Tibial nerve (tissue), 4 donors: Measurements from ENCODE around the gene SDF2L1. TPM values are rescaled to one million over a fixed set of nuclear protein-coding genes. Genes with fewer than 3 reads are reported as not detected.

Experiments used
- DNase-seq, 2 donors: peaks; one replicate each; pipeline ENCODE4 v3.0.0-alpha.2; 2019; ENCODE audit warnings: low spot score in 2 of 2
- H3K27ac ChIP-seq, 4 donors: fragments of 200-600 bp; sonication (generic) in 3 of 4; one replicate each; pipeline ENCODE4 v1.5.1; 2017 to 2019; ENCODE audit warnings: mild to moderate bottlenecking in 1 of 4
- H3K27me3 ChIP-seq, 2 donors: fragments of 200-600 bp; sonication (generic) in 1 of 2; one replicate each; pipeline versions ENCODE4 v1.5.1 to v1.6.0; 2017 to 2019
- H3K36me3 ChIP-seq, 3 donors: fragments of 200-600 bp; sonication (generic); one replicate each; pipeline ENCODE4 v1.5.1; 2018 to 2019
- H3K4me1 ChIP-seq, 4 donors: fragments of 200-600 bp; sonication (generic) in 3 of 4; one replicate each; pipeline ENCODE4 v1.5.1; 2017 to 2019
- H3K4me3 ChIP-seq, 4 donors: fragments of 200-600 bp; sonication (generic) in 3 of 4; one replicate each; pipeline ENCODE4 v1.5.1; 2017 to 2019; ENCODE audit warnings: mild to moderate bottlenecking in 1 of 4, moderate library complexity in 1 of 4
- H3K9me3 ChIP-seq, 4 donors: fragments of 200-600 bp; sonication (generic) in 3 of 4; one replicate each; pipeline ENCODE4 v1.5.1; 2017 to 2019
- EP300 ChIP-seq, 2 donors: sonication (generic); formaldehyde crosslinking; IDR thresholded peaks; one replicate each; pipeline ENCODE4 v1.6.1; 2017; ENCODE audit warnings: antibody characterized with exemption in 2 of 2, mild to moderate bottlenecking in 1 of 2
- POLR2A ChIP-seq, 2 donors: fragments of 450-650 bp; IDR thresholded peaks; one replicate each; pipeline ENCODE4 v1.6.1; 2017; ENCODE audit warnings: antibody characterized with exemption in 2 of 2, mild to moderate bottlenecking in 2 of 2, moderate library complexity in 2 of 2
- WGBS, 2 donors: methylation state at CpG; one replicate each; pipeline ENCODE4 v1.1.5; 2018; 5-methylcytosine and 5-hydroxymethylcytosine counted together
- total RNA-seq, 4 donors: library from RNA; depleted of rRNA; stranded (reverse); fragments of >200 nt; gene quantifications; one replicate each; pipeline ENCODE4 v1.1.0, GENCODE V29; 2016
- TF ChIP-seq, protein P1 (sequence below), 5 experiments: fragments of 200-600 bp in 3 of 5; fragments of 450-650 bp in 2 of 5; sonication (generic) in 3 of 5; IDR thresholded peaks; one replicate each; pipeline ENCODE4 v1.5.1; 2016 to 2019; ENCODE audit warnings: antibody characterized with exemption in 5 of 5, mild to moderate bottlenecking in 3 of 5, moderate library complexity in 2 of 5

The SDF2L1 gene
- total RNA-seq, 4 donors from 2014 or later, result 11.4 to 62.7 (median 31.5) TPM

DNA sequence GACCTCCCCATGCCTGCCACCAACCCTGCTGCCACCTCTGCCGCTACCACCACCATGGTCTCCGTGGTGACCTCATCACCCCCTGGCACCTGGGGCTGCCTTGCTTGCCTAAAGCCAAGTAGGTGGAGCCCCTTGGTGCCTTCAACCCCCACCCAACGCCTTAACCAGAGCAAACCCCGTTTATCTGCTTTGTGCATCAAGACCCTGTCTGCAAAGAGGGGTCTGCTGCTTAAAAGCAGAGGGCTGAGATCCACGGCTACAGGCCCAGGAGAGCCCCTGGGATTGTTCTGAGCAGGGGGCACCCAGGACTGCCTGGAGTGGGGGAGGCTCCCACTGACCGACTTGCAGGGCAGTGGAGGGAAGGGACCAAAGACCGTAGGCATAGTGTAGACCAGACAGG is 18.8 kb downstream of the SDF2L1 start:
- no peak for DNase-seq
- 78 to 83% methylated on average over 6 to 7 of the region's 7 CpGs for WGBS, 2 donors
- Histone ChIP-seq H3K36me3 (no peaks in the 10 kb centered on the region), H3K4me3 (no peak overlapping the region), H3K9me3 (no peaks in the 10 kb centered on the region), H3K27ac (no peak overlapping the region), H3K4me1 (peaks cover 0 to 21% (median 3%) of the 10 kb centered on the region in 4 donors), H3K27me3 (peaks cover 0 to 18% of the 10 kb centered on the region in 2 donors)
- no peak for TF ChIP-seq POLR2A (IDR thresholded peaks at IDR 0.05)
- TF ChIP-seq, protein P1, sequence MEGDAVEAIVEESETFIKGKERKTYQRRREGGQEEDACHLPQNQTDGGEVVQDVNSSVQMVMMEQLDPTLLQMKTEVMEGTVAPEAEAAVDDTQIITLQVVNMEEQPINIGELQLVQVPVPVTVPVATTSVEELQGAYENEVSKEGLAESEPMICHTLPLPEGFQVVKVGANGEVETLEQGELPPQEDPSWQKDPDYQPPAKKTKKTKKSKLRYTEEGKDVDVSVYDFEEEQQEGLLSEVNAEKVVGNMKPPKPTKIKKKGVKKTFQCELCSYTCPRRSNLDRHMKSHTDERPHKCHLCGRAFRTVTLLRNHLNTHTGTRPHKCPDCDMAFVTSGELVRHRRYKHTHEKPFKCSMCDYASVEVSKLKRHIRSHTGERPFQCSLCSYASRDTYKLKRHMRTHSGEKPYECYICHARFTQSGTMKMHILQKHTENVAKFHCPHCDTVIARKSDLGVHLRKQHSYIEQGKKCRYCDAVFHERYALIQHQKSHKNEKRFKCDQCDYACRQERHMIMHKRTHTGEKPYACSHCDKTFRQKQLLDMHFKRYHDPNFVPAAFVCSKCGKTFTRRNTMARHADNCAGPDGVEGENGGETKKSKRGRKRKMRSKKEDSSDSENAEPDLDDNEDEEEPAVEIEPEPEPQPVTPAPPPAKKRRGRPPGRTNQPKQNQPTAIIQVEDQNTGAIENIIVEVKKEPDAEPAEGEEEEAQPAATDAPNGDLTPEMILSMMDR (IDR thresholded peaks at IDR 0.05), result no peak
- no peak for TF ChIP-seq EP300 (IDR thresholded peaks at IDR 0.05)

DNA sequence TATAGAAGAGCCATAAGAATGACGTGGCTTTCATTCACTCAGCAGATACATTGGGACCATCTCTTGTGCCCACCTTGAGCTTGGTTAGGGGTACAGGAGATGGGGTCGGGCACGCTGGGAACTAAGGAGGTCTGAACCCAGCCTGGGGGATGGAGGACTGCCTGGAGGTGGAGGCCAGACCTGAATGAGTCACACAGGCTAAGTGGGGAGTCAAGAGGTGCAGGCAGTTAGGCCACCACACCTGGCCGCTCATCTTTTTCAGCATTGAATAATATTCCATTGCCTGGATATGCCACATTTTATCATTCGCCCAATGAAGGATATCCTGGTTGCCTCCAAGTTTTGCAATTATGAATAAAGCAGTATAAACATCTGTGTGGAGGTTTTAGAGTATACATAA is 19.9 kb downstream of the SDF2L1 start:
- WGBS, 2 donors, result 92 to 93% methylated on average over 5 of the region's 5 CpGs
- Histone ChIP-seq H3K9me3 (no peaks in the 10 kb centered on the region), H3K36me3 (no peaks in the 10 kb centered on the region), H3K4me3 (no peak overlapping the region), H3K27me3 (peaks cover 0 to 14% of the 10 kb centered on the region in 2 donors), H3K4me1 (peaks cover 0 to 26% (median 8%) of the 10 kb centered on the region in 4 donors), H3K27ac (no peak overlapping the region)
- DNase-seq, result no peak
- TF ChIP-seq EP300 (IDR thresholded peaks at IDR 0.05), result no peak
- TF ChIP-seq, protein P1 (IDR thresholded peaks at IDR 0.05), result no peak
- no peak for TF ChIP-seq POLR2A (IDR thresholded peaks at IDR 0.05)

DNA sequence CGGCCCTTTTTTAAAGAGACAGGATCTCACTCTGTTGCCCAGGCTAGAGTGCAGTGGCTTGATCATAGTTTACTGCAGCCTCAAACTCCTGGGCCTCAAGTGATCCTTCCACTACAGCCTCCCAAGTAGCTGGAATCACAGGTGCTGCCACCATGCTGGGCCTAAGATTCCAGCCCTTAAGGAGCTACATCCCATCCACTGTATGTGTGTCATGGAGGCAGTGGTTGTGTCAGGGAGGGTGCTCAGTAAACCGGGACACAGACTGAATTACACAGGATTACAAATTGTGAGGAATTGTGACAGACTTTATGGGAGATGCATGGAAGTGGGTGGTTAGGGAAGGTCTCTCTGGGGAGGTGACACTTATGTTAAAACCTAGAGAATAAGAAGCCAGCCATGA is 21.6 kb downstream of the SDF2L1 start:
- Histone ChIP-seq H3K36me3 (no peaks in the 10 kb centered on the region), H3K27me3 (no peaks in the 10 kb centered on the region), H3K9me3 (no peaks in the 10 kb centered on the region), H3K27ac (no peak overlapping the region), H3K4me1 (peaks cover 0 to 21% (median 9%) of the 10 kb centered on the region in 4 donors), H3K4me3 (no peak overlapping the region)
- no peak for TF ChIP-seq EP300 (IDR thresholded peaks at IDR 0.05)
- TF ChIP-seq POLR2A (IDR thresholded peaks at IDR 0.05), result no peak
- TF ChIP-seq, protein P1 (IDR thresholded peaks at IDR 0.05), result no peak
- DNase-seq, result no peak
- 94 to 95% methylated on average over 2 of the region's 2 CpGs for WGBS, 2 donors

DNA sequence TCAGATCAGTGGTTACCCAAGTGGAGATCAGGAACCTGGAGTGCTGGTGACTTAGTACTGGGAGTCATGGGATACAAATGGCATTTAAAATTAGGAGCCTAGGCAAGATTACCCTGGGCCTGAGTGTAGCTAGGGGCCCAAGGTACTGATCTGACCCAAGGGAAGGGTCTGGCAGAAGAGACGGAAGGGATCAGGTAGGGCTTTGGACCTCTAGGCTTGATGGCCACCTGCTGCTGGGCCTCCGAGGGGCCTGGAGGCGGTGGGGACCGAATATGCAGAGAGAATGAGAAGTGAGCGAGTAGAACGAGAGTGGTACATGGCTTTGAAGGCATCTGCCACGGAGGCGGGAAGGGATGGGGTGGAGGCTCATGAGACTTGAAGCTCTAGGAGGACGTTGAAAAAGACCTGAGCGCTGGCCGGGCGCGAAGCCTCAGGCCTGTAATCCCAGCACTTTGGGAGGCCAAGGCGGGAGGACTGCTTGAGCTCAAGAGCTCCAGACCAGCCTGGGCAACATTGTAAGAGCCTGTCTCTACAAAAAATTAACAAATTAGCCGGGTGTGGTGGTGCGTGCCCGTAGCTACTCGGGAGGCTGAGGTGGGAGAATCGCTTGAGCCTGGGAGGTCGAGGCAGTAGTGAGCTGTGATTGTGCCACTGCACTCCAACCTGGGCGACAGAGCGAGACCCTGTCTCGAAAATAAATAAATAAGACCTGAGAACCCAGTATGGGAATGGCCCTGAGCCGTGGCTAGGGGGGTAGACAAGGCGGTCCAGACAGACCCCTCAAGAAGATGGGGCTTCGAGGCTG is 23.1 kb downstream of the SDF2L1 start:
- 71 to 76% methylated on average over 26 of the region's 26 CpGs for WGBS, 2 donors

More for the DNA sequence above, 23.1 kb downstream of the SDF2L1 start:
- DNase-seq, result no peak
- Histone ChIP-seq H3K27me3 (no peaks in the 10 kb centered on the region), H3K36me3 (peaks cover 0 to 10% (median 0%) of the 10 kb centered on the region in 3 donors), H3K4me3 (peak overlapping the region; percentile 58 to 80 (median 68)), H3K4me1 (peaks cover 0 to 21% (median 9%) of the 10 kb centered on the region in 4 donors), H3K9me3 (no peaks in the 10 kb centered on the region), H3K27ac (peak overlapping the region; percentile 64 to 93 (median 89))
- TF ChIP-seq, protein P1 (IDR thresholded peaks at IDR 0.05), result no peak
- TF ChIP-seq POLR2A (IDR thresholded peaks at IDR 0.05) (no peak), EP300 (IDR thresholded peaks at IDR 0.05) (no peak)
